ENCODE results near the gene NKAIN2. TPM values are rescaled to one million over a fixed set of nuclear protein-coding genes. Genes with fewer than 3 reads are reported as not detected.
"Not testable (repeated sequence)": the region's sequence is repeated elsewhere in the genome, so short reads cannot be mapped to it uniquely, and the experiment has no call there.

The NKAIN2 gene
- polyA plus RNA-seq, 1 donor from 2014 or later: not detected

GRCh38 chr6:124143435-124143834 lies 339.8 kb downstream of the NKAIN2 start:
- Mint-ChIP-seq H3K4me1 (no peaks in the 10 kb centered on the region), H3K4me3 (no peak overlapping the region), H3K27me3 (no peaks in the 10 kb centered on the region), H3K36me3 (no peaks in the 10 kb centered on the region), H3K27ac (no peak overlapping the region), H3K9me3 (peaks cover 3 to 12% (median 6%) of the 10 kb centered on the region in 3 donors)

GRCh38 chr6:124147621-124148020 lies 344.0 kb downstream of the NKAIN2 start:
- Mint-ChIP-seq H3K9me3 (peaks cover 5 to 17% (median 5%) of the 10 kb centered on the region in 3 donors), H3K36me3 (no peaks in the 10 kb centered on the region), H3K27me3 (no peaks in the 10 kb centered on the region), H3K27ac (no peak overlapping the region), H3K4me1 (no peaks in the 10 kb centered on the region), H3K4me3 (no peak overlapping the region)

GRCh38 chr6:124148236-124148957 lies 344.7 kb downstream of the NKAIN2 start:
- H3K36me3 Mint-ChIP-seq: no peaks in the 10 kb centered on the region
- H3K4me1 Mint-ChIP-seq: no peaks in the 10 kb centered on the region
- H3K27ac Mint-ChIP-seq: no peak overlapping the region
- no peaks in the 10 kb centered on the region for H3K27me3 Mint-ChIP-seq
- peaks cover 5 to 17% (median 6%) of the 10 kb centered on the region in 3 donors for H3K9me3 Mint-ChIP-seq
- H3K4me3 Mint-ChIP-seq: no peak overlapping the region

GRCh38 chr6:124149646-124150045 lies 346.0 kb downstream of the NKAIN2 start:
- Mint-ChIP-seq H3K4me1 (no peaks in the 10 kb centered on the region), H3K27ac (no peak overlapping the region), H3K9me3 (peaks cover 5 to 10% (median 6%) of the 10 kb centered on the region in 3 donors), H3K27me3 (no peaks in the 10 kb centered on the region), H3K36me3 (no peaks in the 10 kb centered on the region), H3K4me3 (no peak overlapping the region)

GRCh38 chr6:124158024-124158423 lies 354.4 kb downstream of the NKAIN2 start:
- Mint-ChIP-seq H3K9me3 (peaks cover 2 to 6% (median 6%) of the 10 kb centered on the region in 3 donors), H3K27me3 (no peaks in the 10 kb centered on the region), H3K36me3 (no peaks in the 10 kb centered on the region), H3K4me3 (no peak overlapping the region), H3K4me1 (no peaks in the 10 kb centered on the region), H3K27ac (no peak overlapping the region)

- Mint-ChIP-seq H3K4me3 (no peak overlapping the region), H3K36me3 (no peaks in the 10 kb centered on the region), H3K27me3 (no peaks in the 10 kb centered on the region), H3K9me3 (peaks cover 0 to 12% (median 5%) of the 10 kb centered on the region in 3 donors), H3K4me1 (no peaks in the 10 kb centered on the region), H3K27ac (no peak overlapping the region)
These were observed 360.0 kb downstream of the NKAIN2 start for GRCh38 chr6:124163676-124164075.

- H3K27ac Mint-ChIP-seq: no peak overlapping the region
- H3K27me3 Mint-ChIP-seq: no peaks in the 10 kb centered on the region
These were observed 360.7 kb downstream of the NKAIN2 start for GRCh38 chr6:124164343-124164742.

GRCh38 chr6:124167249-124167648 lies 363.6 kb downstream of the NKAIN2 start:
- not testable (repeated sequence) for H3K4me1 Mint-ChIP-seq, H3K36me3 Mint-ChIP-seq, H3K4me3 Mint-ChIP-seq, H3K27me3 Mint-ChIP-seq, H3K27ac Mint-ChIP-seq
- peaks cover 0 to 12% (median 5%) of the 10 kb centered on the region in 3 donors for H3K9me3 Mint-ChIP-seq

More at GRCh38 chr6:124164343-124164742, 360.7 kb downstream of the NKAIN2 start:
- Mint-ChIP-seq H3K4me3 (no peak overlapping the region), H3K4me1 (no peaks in the 10 kb centered on the region), H3K36me3 (no peaks in the 10 kb centered on the region), H3K9me3 (peaks cover 0 to 12% (median 5%) of the 10 kb centered on the region in 3 donors)

GRCh38 chr6:124190256-124190655 lies 386.6 kb downstream of the NKAIN2 start:
- H3K9me3 Mint-ChIP-seq: peaks cover 0 to 10% (median 0%) of the 10 kb centered on the region in 3 donors
- H3K4me3 Mint-ChIP-seq: no peak overlapping the region
- no peak overlapping the region for H3K27ac Mint-ChIP-seq
- no peaks in the 10 kb centered on the region for H3K27me3 Mint-ChIP-seq
- no peaks in the 10 kb centered on the region for H3K4me1 Mint-ChIP-seq
- no peaks in the 10 kb centered on the region for H3K36me3 Mint-ChIP-seq

GRCh38 chr6:124193132-124193531 lies 389.5 kb downstream of the NKAIN2 start:
- H3K27ac Mint-ChIP-seq: no peak overlapping the region
- H3K27me3 Mint-ChIP-seq: no peaks in the 10 kb centered on the region
- H3K36me3 Mint-ChIP-seq: no peaks in the 10 kb centered on the region
- no peak overlapping the region for H3K4me3 Mint-ChIP-seq
- peaks cover 0 to 3% (median 2%) of the 10 kb centered on the region in 3 donors for H3K9me3 Mint-ChIP-seq
- no peaks in the 10 kb centered on the region for H3K4me1 Mint-ChIP-seq

- Mint-ChIP-seq H3K36me3 (no peaks in the 10 kb centered on the region), H3K27ac (no peak overlapping the region), H3K9me3 (peaks cover 0 to 3% (median 2%) of the 10 kb centered on the region in 3 donors), H3K27me3 (no peaks in the 10 kb centered on the region), H3K4me1 (no peaks in the 10 kb centered on the region), H3K4me3 (no peak overlapping the region)
These were observed 393.5 kb downstream of the NKAIN2 start for GRCh38 chr6:124197148-124197547.

- no peak overlapping the region for H3K27ac Mint-ChIP-seq
These were observed 395.6 kb downstream of the NKAIN2 start for GRCh38 chr6:124199286-124199685.

GRCh38 chr6:124200661-124201060 lies 397.0 kb downstream of the NKAIN2 start:
- H3K4me1 Mint-ChIP-seq: no peaks in the 10 kb centered on the region
- no peaks in the 10 kb centered on the region for H3K36me3 Mint-ChIP-seq
- H3K27ac Mint-ChIP-seq: no peak overlapping the region
- H3K27me3 Mint-ChIP-seq: no peaks in the 10 kb centered on the region
- no peak overlapping the region for H3K4me3 Mint-ChIP-seq
- peaks cover 0 to 11% (median 6%) of the 10 kb centered on the region in 3 donors for H3K9me3 Mint-ChIP-seq

More at GRCh38 chr6:124199286-124199685, 395.6 kb downstream of the NKAIN2 start:
- H3K27me3 Mint-ChIP-seq: no peaks in the 10 kb centered on the region
- peaks cover 0 to 6% (median 6%) of the 10 kb centered on the region in 3 donors for H3K9me3 Mint-ChIP-seq
- no peak overlapping the region for H3K4me3 Mint-ChIP-seq
- no peaks in the 10 kb centered on the region for H3K36me3 Mint-ChIP-seq
- H3K4me1 Mint-ChIP-seq: no peaks in the 10 kb centered on the region

GRCh38 chr6:124203101-124203811 lies 399.6 kb downstream of the NKAIN2 start:
- Mint-ChIP-seq H3K27me3 (no peaks in the 10 kb centered on the region), H3K27ac (no peak overlapping the region), H3K9me3 (peaks cover 0 to 13% (median 4%) of the 10 kb centered on the region in 3 donors), H3K36me3 (no peaks in the 10 kb centered on the region), H3K4me3 (no peak overlapping the region), H3K4me1 (no peaks in the 10 kb centered on the region)

GRCh38 chr6:124203812-124204167 lies 400.1 kb downstream of the NKAIN2 start:
- no peaks in the 10 kb centered on the region for H3K36me3 Mint-ChIP-seq
- no peaks in the 10 kb centered on the region for H3K27me3 Mint-ChIP-seq
- no peaks in the 10 kb centered on the region for H3K4me1 Mint-ChIP-seq
- no peak overlapping the region for H3K27ac Mint-ChIP-seq
- peaks cover 0 to 13% (median 4%) of the 10 kb centered on the region in 3 donors for H3K9me3 Mint-ChIP-seq
- no peak overlapping the region for H3K4me3 Mint-ChIP-seq

Data from IgD-negative memory B cell (primary cell).